Endometrium (tissue), 2 donors: Measurements from ENCODE around the gene TINCR.

ENCODE experiments used
- FAIRE-seq: peaks from 2 replicates; lab custom pipeline; 2012; peaks lifted over from hg19 to GRCh38; lab: Jason Lieb, UNC
- donor health status: control.
- donor health status: control.

Gene TINCR

GRCh38 chr19:5588906-5589676 is 21.3 kb upstream of the TINCR start:
- no peak for FAIRE-seq

GRCh38 chr19:5588441-5588840 is 20.7 kb upstream of the TINCR start:
- no peak for FAIRE-seq

GRCh38 chr19:5587661-5588060 is 19.9 kb upstream of the TINCR start:
- no peak for FAIRE-seq

GRCh38 chr19:5587071-5587455 is 19.3 kb upstream of the TINCR start:
- FAIRE-seq: no peak

- no peak for FAIRE-seq
Measured at GRCh38 chr19:5586300-5587070, 18.7 kb upstream of the TINCR start.

- no peak for FAIRE-seq
Measured at GRCh38 chr19:5585461-5586299, 17.9 kb upstream of the TINCR start.

GRCh38 chr19:5580161-5580571 is 12.4 kb upstream of the TINCR start:
- FAIRE-seq: no peak

GRCh38 chr19:5579697-5580096 is 11.9 kb upstream of the TINCR start:
- FAIRE-seq: no peak

- FAIRE-seq: no peak
Measured at GRCh38 chr19:5579286-5579685, 11.5 kb upstream of the TINCR start.

- no peak for FAIRE-seq
Measured at GRCh38 chr19:5578097-5578846, 10.5 kb upstream of the TINCR start.

- no peak for FAIRE-seq
Measured at GRCh38 chr19:5575590-5575989, 7.8 kb upstream of the TINCR start.

- no peak for FAIRE-seq
Measured at GRCh38 chr19:5572556-5573286, 5.0 kb upstream of the TINCR start.

- no peak for FAIRE-seq
Measured at GRCh38 chr19:5571777-5572176, 4.0 kb upstream of the TINCR start.

GRCh38 chr19:5567970-5568407 is 236 bp upstream of the TINCR start:
- no peak for FAIRE-seq

GRCh38 chr19:5564930-5565329 is 2.8 kb downstream of the TINCR start:
- FAIRE-seq: no peak

GRCh38 chr19:5563935-5564612 is 3.7 kb downstream of the TINCR start:
- FAIRE-seq: no peak

GRCh38 chr19:5563008-5563431 is 4.7 kb downstream of the TINCR start:
- no peak for FAIRE-seq

GRCh38 chr19:5562280-5562679 is 5.5 kb downstream of the TINCR start:
- no peak for FAIRE-seq

- no peak for FAIRE-seq
Measured at GRCh38 chr19:5561559-5561958, 6.2 kb downstream of the TINCR start.

GRCh38 chr19:5560156-5560555 is 7.6 kb downstream of the TINCR start:
- no peak for FAIRE-seq

- FAIRE-seq: no peak
Measured at GRCh38 chr19:5559804-5560133, 8.0 kb downstream of the TINCR start.
